NCI-H526 treated with DMSO at 0.1 percent for 48 hours (cell line): ENCODE measurements around the gene HTRA3.

ENCODE experiments used
- DNase-seq: peaks from one replicate; lab custom pipeline; 2025; lab: John Stamatoyannopoulos, UW

The HTRA3 gene

DNA sequence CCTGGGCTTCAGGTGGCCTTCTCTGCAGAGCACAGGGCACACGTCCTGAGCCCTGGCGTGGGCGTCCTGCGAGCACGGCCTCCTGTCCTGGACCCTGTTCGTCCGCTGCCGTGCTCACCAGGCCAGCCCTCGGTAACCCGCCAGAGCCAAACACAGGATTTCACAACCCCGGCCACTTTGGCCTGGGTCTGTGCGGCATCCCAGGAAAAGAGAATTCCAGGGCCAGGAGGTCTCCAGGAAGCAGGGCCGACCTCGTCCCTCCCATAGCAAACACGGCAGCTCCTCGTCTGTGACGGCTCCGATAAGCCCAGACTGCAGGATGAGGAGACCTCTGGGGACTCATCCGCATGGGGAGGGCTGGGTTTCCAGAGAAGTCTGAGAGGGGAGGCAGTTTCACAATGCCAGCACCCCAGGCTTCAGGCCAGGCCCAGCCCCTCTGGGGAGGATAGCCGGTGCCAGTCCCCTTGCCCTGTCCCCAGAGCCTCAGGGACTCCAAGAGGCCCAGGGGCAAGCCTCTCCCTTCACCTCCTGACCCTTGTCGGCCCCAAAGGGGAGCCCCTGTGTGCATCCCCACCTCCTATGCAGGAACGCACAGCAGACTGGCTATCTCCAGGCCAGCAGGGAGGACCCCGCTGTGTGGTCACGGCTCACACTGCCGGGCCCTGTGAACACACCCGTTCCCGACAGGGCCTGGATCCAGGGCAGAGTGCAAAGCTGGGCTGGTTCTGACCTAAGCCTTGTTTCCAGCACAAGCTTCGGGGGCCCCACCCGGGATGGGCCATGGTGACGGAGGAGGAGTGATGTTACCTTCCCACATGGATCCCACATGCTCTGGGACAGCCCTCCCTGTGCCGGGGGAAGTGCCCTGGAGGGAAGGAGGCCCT, 22.3 kb upstream of the HTRA3 start:
- no peak for DNase-seq

- DNase-seq: no peak
These were observed 21.5 kb upstream of the HTRA3 start for GRCh38 chr4:8248091-8248490.

DNA sequence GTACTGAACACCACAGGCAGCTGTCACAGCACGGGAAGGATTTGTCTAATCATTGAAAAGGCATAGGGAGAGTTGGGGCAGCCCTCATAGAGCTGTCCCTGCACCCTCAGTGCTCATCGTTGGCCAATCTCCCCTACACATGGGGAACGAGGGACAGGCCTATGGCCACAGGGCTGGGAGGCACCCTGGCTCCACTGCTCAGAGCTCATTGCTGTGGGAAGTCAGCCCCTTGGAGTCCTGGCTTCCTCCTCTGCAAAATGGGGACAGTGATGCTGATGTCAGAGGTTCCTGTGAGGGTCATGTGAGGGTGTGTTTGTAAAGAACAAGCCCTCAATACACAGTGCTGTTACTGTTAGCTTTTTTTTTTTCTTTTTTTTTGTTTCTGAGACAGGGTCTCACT, 19.3 kb upstream of the HTRA3 start:
- DNase-seq: no peak

DNA sequence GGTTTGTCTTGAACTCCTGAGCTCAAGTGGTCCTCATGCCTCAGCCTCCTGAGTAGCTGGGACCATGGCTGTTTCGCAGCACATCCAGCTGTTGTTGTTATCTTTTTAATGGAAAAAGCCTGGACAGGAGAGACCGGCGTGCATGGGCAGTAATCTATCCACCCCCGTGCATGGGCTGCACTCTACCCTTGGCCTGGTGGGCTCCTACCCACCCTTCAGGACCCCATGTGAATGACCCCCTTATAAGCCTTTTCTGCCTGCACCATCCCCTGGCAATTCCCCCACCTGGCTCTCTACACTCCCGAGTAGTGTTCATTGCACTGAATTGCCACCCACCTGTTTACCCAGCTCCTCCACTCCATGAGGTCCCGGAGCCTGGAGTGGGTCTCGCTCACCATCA, 18.9 kb upstream of the HTRA3 start:
- DNase-seq: no peak

GRCh38 chr4:8251110-8251883, 18.3 kb upstream of the HTRA3 start:
- no peak for DNase-seq

DNA sequence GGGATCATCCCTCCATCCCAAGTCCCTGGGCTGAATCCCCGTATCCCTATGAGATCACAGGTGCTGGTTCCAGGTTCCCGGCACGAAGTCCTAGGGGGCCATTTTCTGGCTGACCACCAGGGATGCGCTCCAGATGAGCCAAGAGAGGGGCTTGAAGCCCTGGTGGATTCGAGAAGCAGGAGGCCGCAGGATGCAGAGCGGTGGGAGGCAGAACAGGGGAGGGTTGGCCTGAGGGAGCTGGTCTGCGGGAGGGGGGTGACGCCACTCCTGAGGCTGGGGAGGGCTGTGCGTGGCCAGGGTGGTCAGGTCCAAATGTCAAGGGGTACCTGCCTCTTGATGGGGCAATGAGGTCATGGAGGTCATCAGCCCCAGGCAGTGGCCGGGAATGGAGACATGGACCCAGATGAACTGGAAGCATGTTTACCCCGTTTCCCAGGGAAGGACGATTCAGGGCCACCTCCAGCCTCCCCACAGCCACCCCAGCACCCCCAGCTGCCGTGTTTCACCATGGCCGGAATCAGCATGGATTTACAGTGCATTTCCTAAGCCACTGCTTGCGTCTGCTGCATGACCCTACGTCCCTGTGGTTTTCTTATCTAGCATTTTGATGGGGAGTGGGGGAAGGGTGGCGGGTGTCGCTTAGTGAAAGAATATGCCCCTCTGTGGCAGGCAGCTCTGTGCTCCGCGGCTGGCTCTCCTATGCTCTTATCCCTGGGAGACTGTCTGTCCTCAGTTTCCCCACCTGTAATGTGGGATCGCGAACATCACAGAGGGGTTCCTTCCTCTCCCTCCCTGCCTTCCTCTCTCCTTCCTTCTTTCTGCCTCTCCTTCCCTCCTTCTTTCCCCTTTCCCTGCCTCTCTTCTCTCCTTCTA, 17.0 kb upstream of the HTRA3 start:
- DNase-seq: no peak

DNA sequence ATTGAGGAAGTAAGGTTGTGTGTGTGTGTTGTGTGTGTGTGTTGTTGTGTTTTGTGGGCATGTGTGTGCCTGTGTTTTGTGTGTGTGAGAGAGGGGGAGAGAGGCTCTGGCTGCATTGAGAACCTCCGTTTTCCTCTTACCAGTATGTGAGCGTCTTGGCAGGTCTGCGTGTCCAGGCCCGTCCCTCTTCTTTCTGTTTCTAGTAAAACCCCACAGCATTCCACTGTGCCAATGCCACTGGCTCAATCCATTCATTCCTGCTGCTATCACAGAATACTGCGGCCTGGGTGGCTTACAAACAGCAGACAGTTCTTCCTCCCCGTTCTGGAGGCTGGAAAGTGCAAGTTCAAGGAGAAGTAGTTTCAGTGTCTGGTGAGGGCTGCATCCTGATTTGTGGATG, 15.5 kb upstream of the HTRA3 start:
- DNase-seq: no peak

- no peak for DNase-seq
These were observed 13.7 kb upstream of the HTRA3 start for GRCh38 chr4:8255698-8256441.

DNA sequence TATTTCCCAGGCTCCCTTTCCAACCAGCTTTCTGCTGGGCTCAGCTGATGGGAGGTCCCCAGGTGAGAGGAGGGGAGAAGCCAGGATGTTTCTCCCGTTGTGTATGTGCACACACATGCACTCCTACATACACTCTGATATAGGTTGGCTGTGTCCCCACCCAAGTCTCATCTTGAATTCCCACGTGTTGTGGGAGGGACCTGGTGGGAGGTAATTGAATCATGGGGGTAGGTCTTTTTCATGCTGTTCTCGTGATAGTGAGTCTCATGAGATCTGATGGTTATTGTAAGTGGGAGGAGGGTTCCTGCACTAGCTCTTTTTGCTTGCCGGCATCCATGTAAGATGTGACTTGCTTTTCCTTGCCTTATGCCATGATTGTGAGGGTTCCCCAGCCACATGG, 11.7 kb upstream of the HTRA3 start:
- no peak for DNase-seq

GRCh38 chr4:8258552-8259212, 10.9 kb upstream of the HTRA3 start:
- DNase-seq: no peak

- DNase-seq: no peak
These were observed 9.7 kb upstream of the HTRA3 start for GRCh38 chr4:8259743-8260430.

- DNase-seq: no peak
These were observed 8.9 kb upstream of the HTRA3 start for GRCh38 chr4:8260656-8261111.

- DNase-seq: no peak
These were observed 7.6 kb upstream of the HTRA3 start for GRCh38 chr4:8261851-8262535.

GRCh38 chr4:8262637-8263322, 6.8 kb upstream of the HTRA3 start:
- no peak for DNase-seq

DNA sequence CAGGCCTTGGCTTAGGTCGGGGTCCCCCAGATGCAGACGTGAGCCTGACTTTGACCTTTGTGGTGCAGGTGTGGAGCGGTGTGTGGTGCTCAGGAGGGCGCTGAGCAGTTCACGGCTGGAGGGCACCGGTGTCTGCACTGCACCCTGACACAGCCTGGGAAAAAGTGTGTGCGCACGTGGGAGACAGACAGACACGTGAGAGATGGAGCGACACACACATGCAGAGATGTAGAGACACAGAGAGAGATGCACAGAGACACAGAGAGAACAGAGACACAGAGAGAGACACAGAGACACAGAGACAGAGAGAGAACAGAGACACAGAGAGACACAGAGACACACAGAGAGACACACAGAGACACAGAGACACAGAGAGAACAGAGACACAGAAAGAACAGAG, 6.2 kb upstream of the HTRA3 start:
- no peak for DNase-seq

DNA sequence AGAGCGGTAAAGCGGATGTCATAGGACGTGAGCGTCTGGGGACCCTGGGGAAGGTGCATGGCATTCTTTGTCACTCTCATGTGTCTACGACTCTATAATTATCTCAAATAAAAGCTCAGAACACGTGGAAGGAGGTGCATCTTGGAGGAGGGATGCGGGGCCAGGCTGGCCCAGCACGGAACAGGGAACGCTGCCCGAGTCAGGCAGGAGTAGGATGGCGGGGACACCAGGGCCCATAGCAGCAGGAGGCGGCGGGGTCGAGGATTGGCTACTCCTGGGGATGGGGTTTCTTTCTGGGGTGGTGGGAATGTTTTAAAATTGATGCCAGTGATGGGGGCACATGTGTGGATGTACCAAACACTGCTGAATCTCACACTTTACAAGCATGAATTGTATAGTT, 5.4 kb upstream of the HTRA3 start:
- no peak for DNase-seq

DNA sequence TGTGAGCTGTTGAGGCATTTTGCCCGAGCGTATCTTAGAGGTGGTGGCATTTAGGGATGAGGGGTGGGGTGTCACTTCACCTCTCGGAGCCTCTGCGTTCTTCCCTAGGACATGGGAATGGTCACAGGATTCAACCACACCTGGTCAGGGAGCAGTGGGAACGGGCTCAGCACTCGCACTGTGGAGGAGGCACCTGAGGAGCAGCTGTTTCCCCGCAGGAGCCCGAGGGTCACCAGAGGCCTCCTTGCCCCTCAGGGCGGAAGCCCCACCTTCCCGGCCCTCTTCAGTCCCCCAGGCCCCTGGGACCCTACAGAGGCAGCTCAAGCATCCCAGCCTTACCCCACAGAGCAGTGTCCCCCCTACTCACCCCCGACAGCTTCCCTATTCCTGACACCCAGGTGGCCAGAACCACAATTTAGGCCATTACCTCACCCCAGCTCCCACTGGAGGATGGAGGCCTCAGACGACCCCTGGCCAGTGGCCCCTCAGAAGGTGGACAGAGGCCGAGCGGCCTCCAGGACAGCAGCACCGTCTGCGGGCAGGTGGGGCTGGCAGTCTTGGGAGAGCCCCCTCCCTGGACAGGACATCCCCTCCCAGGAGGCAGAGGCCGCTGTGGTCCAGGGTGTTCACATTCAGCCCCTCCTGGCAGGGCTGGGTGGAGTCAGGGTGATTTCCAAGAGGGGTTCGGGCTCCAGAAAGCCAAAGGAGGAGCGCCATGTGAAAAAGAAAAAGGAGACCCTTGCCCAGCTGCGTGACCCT, 4.2 kb upstream of the HTRA3 start:
- no peak for DNase-seq

- no peak for DNase-seq
These were observed 3.5 kb upstream of the HTRA3 start for GRCh38 chr4:8266088-8266487.
